Neural cell (in vitro differentiated cells): ENCODE measurements around the gene ARMC9. TPM values are rescaled to one million over a fixed set of nuclear protein-coding genes. Genes with fewer than 3 reads are reported as not detected.

Experiments
- H2AFZ ChIP-seq: fragments of 200-600, 300-800 bp; sonication (generic), shearing (Covaris generic); 2 replicates; pipeline ENCODE4 v1.6.0; 2014; ENCODE audit warnings: low read depth, mild to moderate bottlenecking, antibody characterized with exemption, low read length, moderate library complexity
- H3F3A ChIP-seq: fragments of 200-600 bp; shearing (Covaris generic); 2 replicates; pipeline ENCODE4 v1.6.1; 2016; ENCODE audit warnings: mild to moderate bottlenecking, moderate library complexity, mixed read lengths, antibody characterized with exemption, low read length; ENCODE audit not compliant: insufficient read depth, poor library complexity, severe bottlenecking
- H3K27ac ChIP-seq: fragments of 200-600, 300-800 bp; sonication (generic), shearing (Covaris generic); 2 replicates; pipeline ENCODE4 v1.5.1; 2014; ENCODE audit warnings: mild to moderate bottlenecking, low read length, moderate library complexity
- H3K27me3 ChIP-seq: fragments of 300-800, 200-600 bp; sonication (generic), shearing (Covaris generic); 2 replicates; pipeline ENCODE4 v1.6.0; 2014; ENCODE audit warnings: mild to moderate bottlenecking, low read depth, low read length, moderate library complexity; ENCODE audit not compliant: insufficient read depth
- H3K36me3 ChIP-seq: fragments of 300-800, 200-600 bp; sonication (generic), shearing (Covaris generic); 2 replicates; pipeline ENCODE4 v1.5.1; 2014; ENCODE audit warnings: mild to moderate bottlenecking, antibody characterized with exemption, low read length, moderate library complexity; ENCODE audit not compliant: insufficient read depth
- H3K4me2 ChIP-seq: fragments of 300-800, 200-600 bp; sonication (generic), shearing (Covaris generic); 2 replicates; pipeline ENCODE4 v1.6.0; 2014; ENCODE audit warnings: mild to moderate bottlenecking, low read length
- H3K4me3 ChIP-seq: fragments of 300-800, 200-600 bp; sonication (generic), shearing (Covaris generic); 2 replicates; pipeline ENCODE4 v1.5.1; 2014; ENCODE audit warnings: mild to moderate bottlenecking, low read length, moderate library complexity
- H3K79me2 ChIP-seq: fragments of 200-600 bp; shearing (Covaris generic); replicated peaks from 2 replicates; pipeline ENCODE4 v1.6.0; 2014; ENCODE audit warnings: mild to moderate bottlenecking, low read length, moderate library complexity; ENCODE audit not compliant: insufficient read depth
- H3K9ac ChIP-seq: fragments of 300-800, 200-600 bp; sonication (generic), shearing (Covaris generic); 2 replicates; pipeline ENCODE4 v1.6.1; 2016; ENCODE audit warnings: mild to moderate bottlenecking, low read length, mixed read lengths
- H3K9me2 ChIP-seq: fragments of 200-600 bp; shearing (Covaris generic); 2 replicates; pipeline ENCODE4 v1.6.1; 2016; ENCODE audit warnings: mild to moderate bottlenecking, low read length, mixed read lengths; ENCODE audit not compliant: insufficient read depth
- H3K9me3 ChIP-seq: fragments of 200-600, 300-800 bp; sonication (generic), shearing (Covaris generic); 2 replicates; pipeline ENCODE4 v1.6.1; 2016; ENCODE audit warnings: mild to moderate bottlenecking, mixed run types, low read length, moderate library complexity, mixed read lengths
- H4K20me1 ChIP-seq: fragments of 200-600 bp; shearing (Covaris generic); 2 replicates; pipeline ENCODE4 v1.6.1; 2016; ENCODE audit warnings: mild to moderate bottlenecking, mixed run types; ENCODE audit not compliant: insufficient read depth
- EP300 ChIP-seq: fragments of 450-650 bp; conservative IDR thresholded peaks from 2 replicates; pipeline ENCODE4 v1.6.1; 2014; ENCODE audit warnings: antibody characterized with exemption, mild to moderate bottlenecking, moderate library complexity; ENCODE audit not compliant: poor library complexity, severe bottlenecking
- EZH2 ChIP-seq: fragments of 200-600, 300-800 bp; shearing (Covaris generic), sonication (generic); IDR thresholded peaks from 2 replicates; pipeline ENCODE4 v1.6.1; 2014; ENCODE audit warnings: antibody characterized with exemption, low read length, borderline replicate concordance, mild to moderate bottlenecking; ENCODE audit not compliant: insufficient read depth, poor library complexity, severe bottlenecking
- MXI1 ChIP-seq: fragments of 450-650 bp; conservative IDR thresholded peaks from 2 replicates; pipeline ENCODE4 v1.6.1; 2014; ENCODE audit warnings: antibody characterized with exemption, mild to moderate bottlenecking; ENCODE audit not compliant: poor library complexity, severe bottlenecking
- POLR2AphosphoS5 ChIP-seq: IDR thresholded peaks from 2 replicates; pipeline ENCODE4 v1.6.1; 2012
- RAD21 ChIP-seq: fragments of 450-650 bp; conservative IDR thresholded peaks from 2 replicates; pipeline ENCODE4 v1.6.1; 2014; ENCODE audit warnings: antibody characterized with exemption, mild to moderate bottlenecking, moderate library complexity
- SMC3 ChIP-seq: fragments of 450-650 bp; conservative IDR thresholded peaks from 2 replicates; pipeline ENCODE4 v1.6.1; 2014; ENCODE audit warnings: antibody characterized with exemption, mild to moderate bottlenecking, moderate library complexity; ENCODE audit not compliant: poor library complexity
- TAF1 ChIP-seq: IDR thresholded peaks from 2 replicates; pipeline ENCODE4 v1.6.1; 2012; ENCODE audit warnings: low read depth
- polyA plus RNA-seq: library from polyadenylated mRNA; depleted of rRNA; stranded (reverse); fragments of >200 nt; gene quantifications from 2 replicates; pipeline ENCODE4 v1.2.3, GENCODE V29; 2014
- TF ChIP-seq, protein P1 (sequence below): IDR thresholded peaks from 2 replicates; pipeline ENCODE4 v1.6.1; 2012; ENCODE audit warnings: borderline replicate concordance
- TF ChIP-seq, protein P2 (sequence below): fragments of 450-650 bp; IDR thresholded peaks from 2 replicates; pipeline ENCODE4 v1.5.1; 2014; ENCODE audit warnings: antibody characterized with exemption, mild to moderate bottlenecking, moderate library complexity; ENCODE audit not compliant: poor library complexity, severe bottlenecking

The ARMC9 gene
- polyA plus RNA-seq, 1 donor from 2014 or later: 13.9 TPM

DNA sequence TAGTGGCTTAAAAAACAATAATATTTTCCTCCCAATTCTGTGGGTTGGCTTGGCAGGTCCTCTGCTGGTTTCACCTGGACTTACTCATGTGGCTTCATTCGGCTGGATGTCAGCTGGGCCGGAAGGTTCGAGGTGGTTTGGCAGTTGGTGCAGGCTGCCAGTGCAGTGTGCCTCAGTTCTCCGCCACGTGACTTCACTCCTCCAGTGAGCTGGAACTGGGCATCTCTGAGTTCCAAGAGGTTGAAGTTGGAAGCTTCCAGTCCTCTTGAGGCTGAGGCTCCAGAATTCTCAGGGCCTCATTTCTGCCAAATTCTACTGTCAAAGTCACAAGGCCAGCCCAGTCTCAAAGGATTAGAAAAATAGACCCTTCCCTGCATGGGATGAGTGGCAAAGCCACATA lies 113.6 kb downstream of the ARMC9 start:
- Histone ChIP-seq H3K4me2 (no peak overlapping the region), H3K79me2 (no peaks in the 10 kb centered on the region), H3K4me3 (no peak overlapping the region), H3K9me3 (no peaks in the 10 kb centered on the region), H2AFZ (no peak overlapping the region), H3F3A (no peaks in the 10 kb centered on the region), H4K20me1 (no peaks in the 10 kb centered on the region), H3K36me3 (no peaks in the 10 kb centered on the region), H3K27ac (no peak overlapping the region), H3K9me2 (no peaks in the 10 kb centered on the region), H3K27me3 (no peaks in the 10 kb centered on the region), H3K9ac (no peak overlapping the region)
- TF ChIP-seq RAD21 (no peak), SMC3 (no peak), TAF1 (no peak), POLR2AphosphoS5 (no peak)
- TF ChIP-seq, protein P1, sequence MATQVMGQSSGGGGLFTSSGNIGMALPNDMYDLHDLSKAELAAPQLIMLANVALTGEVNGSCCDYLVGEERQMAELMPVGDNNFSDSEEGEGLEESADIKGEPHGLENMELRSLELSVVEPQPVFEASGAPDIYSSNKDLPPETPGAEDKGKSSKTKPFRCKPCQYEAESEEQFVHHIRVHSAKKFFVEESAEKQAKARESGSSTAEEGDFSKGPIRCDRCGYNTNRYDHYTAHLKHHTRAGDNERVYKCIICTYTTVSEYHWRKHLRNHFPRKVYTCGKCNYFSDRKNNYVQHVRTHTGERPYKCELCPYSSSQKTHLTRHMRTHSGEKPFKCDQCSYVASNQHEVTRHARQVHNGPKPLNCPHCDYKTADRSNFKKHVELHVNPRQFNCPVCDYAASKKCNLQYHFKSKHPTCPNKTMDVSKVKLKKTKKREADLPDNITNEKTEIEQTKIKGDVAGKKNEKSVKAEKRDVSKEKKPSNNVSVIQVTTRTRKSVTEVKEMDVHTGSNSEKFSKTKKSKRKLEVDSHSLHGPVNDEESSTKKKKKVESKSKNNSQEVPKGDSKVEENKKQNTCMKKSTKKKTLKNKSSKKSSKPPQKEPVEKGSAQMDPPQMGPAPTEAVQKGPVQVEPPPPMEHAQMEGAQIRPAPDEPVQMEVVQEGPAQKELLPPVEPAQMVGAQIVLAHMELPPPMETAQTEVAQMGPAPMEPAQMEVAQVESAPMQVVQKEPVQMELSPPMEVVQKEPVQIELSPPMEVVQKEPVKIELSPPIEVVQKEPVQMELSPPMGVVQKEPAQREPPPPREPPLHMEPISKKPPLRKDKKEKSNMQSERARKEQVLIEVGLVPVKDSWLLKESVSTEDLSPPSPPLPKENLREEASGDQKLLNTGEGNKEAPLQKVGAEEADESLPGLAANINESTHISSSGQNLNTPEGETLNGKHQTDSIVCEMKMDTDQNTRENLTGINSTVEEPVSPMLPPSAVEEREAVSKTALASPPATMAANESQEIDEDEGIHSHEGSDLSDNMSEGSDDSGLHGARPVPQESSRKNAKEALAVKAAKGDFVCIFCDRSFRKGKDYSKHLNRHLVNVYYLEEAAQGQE: no peak
- TF ChIP-seq, protein P2, sequence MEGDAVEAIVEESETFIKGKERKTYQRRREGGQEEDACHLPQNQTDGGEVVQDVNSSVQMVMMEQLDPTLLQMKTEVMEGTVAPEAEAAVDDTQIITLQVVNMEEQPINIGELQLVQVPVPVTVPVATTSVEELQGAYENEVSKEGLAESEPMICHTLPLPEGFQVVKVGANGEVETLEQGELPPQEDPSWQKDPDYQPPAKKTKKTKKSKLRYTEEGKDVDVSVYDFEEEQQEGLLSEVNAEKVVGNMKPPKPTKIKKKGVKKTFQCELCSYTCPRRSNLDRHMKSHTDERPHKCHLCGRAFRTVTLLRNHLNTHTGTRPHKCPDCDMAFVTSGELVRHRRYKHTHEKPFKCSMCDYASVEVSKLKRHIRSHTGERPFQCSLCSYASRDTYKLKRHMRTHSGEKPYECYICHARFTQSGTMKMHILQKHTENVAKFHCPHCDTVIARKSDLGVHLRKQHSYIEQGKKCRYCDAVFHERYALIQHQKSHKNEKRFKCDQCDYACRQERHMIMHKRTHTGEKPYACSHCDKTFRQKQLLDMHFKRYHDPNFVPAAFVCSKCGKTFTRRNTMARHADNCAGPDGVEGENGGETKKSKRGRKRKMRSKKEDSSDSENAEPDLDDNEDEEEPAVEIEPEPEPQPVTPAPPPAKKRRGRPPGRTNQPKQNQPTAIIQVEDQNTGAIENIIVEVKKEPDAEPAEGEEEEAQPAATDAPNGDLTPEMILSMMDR: no peak

DNA sequence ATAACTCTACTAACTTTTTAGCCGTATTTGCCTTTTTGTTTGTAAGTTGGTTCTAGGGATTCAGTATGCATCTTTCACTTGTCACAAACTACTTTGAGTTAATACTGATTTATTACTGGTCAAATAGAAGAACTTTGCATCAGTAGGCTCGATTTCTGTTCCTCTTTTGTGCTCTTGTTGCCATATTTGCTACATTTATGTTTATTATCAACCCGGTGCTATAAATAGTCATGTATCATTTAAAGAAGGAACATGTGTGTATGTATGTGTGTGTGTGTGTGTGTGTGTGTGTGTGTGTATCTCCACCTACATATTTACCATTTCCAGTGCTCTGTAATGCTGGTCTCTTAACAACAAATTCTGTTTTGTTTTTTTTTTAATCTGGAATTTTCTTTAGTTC lies 117.5 kb downstream of the ARMC9 start:
- Histone ChIP-seq H3K4me2 (no peak overlapping the region), H2AFZ (no peak overlapping the region)
- TF ChIP-seq EZH2: no peak
- TF ChIP-seq RAD21: no peak
- TF ChIP-seq, protein P1: no peak
- TF ChIP-seq SMC3: no peak
- TF ChIP-seq MXI1: no peak
- no peak for TF ChIP-seq TAF1
- TF ChIP-seq POLR2AphosphoS5: no peak
- no peak for TF ChIP-seq EP300
- TF ChIP-seq, protein P2: no peak

More for the DNA sequence above, 117.5 kb downstream of the ARMC9 start:
- H3K79me2 ChIP-seq: no peaks in the 10 kb centered on the region
- no peak overlapping the region for H3K27ac ChIP-seq
- no peaks in the 10 kb centered on the region for H4K20me1 ChIP-seq
- no peak overlapping the region for H3K9ac ChIP-seq
- no peaks in the 10 kb centered on the region for H3K9me3 ChIP-seq
- H3F3A ChIP-seq: no peaks in the 10 kb centered on the region
- H3K27me3 ChIP-seq: no peaks in the 10 kb centered on the region
- no peak overlapping the region for H3K4me3 ChIP-seq
- H3K9me2 ChIP-seq: no peaks in the 10 kb centered on the region
- no peaks in the 10 kb centered on the region for H3K36me3 ChIP-seq
